Heart left ventricle (tissue), 16 donors: ENCODE results near the gene KEAP1. TPM values are rescaled to one million over a fixed set of nuclear protein-coding genes. Genes with fewer than 3 reads are reported as not detected.
"Not testable (repeated sequence)": the region's sequence is repeated elsewhere in the genome, so short reads cannot be mapped to it uniquely, and the experiment has no call there.

Experiments
- ATAC-seq, 4 donors: fragments of 200-7000 bp; cut with Tn5 transposase; one replicate each; pipeline ENCODE4 v1.9.1; 2020 to 2022; ENCODE audit warnings: moderate library complexity in 4 of 4, mild to moderate bottlenecking in 3 of 4, moderate number of reproducible peaks in 1 of 4
- DNase-seq, 5 donors: peaks; one replicate each; pipeline ENCODE4 v3.0.0-alpha.2; 2020
- H3K27ac ChIP-seq, 12 donors: fragments of 200-600 bp; sonication (generic) in 4 of 12; one replicate each; pipeline versions ENCODE4 v1.5.0 to v1.8.0; 2016 to 2022; ENCODE audit warnings: mild to moderate bottlenecking in 2 of 12
- H3K27me3 ChIP-seq, 9 donors: fragments of 200-600 bp; sonication (generic) in 2 of 9; one replicate each; pipeline versions ENCODE4 v1.5.1 to v1.8.0; 2016 to 2022; ENCODE audit warnings: mild to moderate bottlenecking in 3 of 9
- H3K36me3 ChIP-seq, 9 donors: fragments of 200-600 bp; sonication (generic) in 2 of 9; one replicate each; pipeline versions ENCODE4 v1.5.0 to v1.8.0; 2018 to 2022; ENCODE audit warnings: mild to moderate bottlenecking in 2 of 9
- H3K4me1 ChIP-seq, 12 donors: fragments of 200-600 bp; sonication (generic) in 4 of 12; one replicate each; pipeline versions ENCODE4 v1.5.0 to v1.8.0; 2016 to 2022; ENCODE audit warnings: mild to moderate bottlenecking in 3 of 12
- H3K4me3 ChIP-seq, 12 donors: fragments of 200-600 bp; sonication (generic) in 4 of 12; one replicate each; pipeline versions ENCODE4 v1.5.0 to v1.8.0; 2017 to 2022; ENCODE audit warnings: mild to moderate bottlenecking in 9 of 12, moderate library complexity in 4 of 12
- H3K9me3 ChIP-seq, 12 donors: fragments of 200-600 bp; sonication (generic) in 4 of 12; one replicate each; pipeline versions ENCODE4 v1.5.0 to v1.8.0; 2016 to 2022; ENCODE audit warnings: mild to moderate bottlenecking in 1 of 12
- CTCF ChIP-seq, 12 donors: fragments of 200-600 bp; sonication (generic) in 4 of 12; IDR thresholded peaks; one replicate each; pipeline versions ENCODE4 v1.5.0 to v1.8.0; 2018 to 2022; ENCODE audit warnings: antibody characterized with exemption in 12 of 12, mild to moderate bottlenecking in 5 of 12
- POLR2A ChIP-seq, 2 donors: fragments of 450-650 bp; IDR thresholded peaks; one replicate each; pipeline ENCODE4 v1.6.1; 2017; ENCODE audit warnings: antibody characterized with exemption in 2 of 2, mild to moderate bottlenecking in 2 of 2, moderate library complexity in 2 of 2
- WGBS, 4 donors: extraction: QIAGEN DNeasy Blood & Tissue Kit in 2 of 4; methylation state at CpG; one replicate each; pipeline versions ENCODE4 v1.1.5 to v1.1.7; 2013 to 2018; 5-methylcytosine and 5-hydroxymethylcytosine counted together
- intact Hi-C, 10 donors: fragments of 100-400 bp; cut with DNase I; formaldehyde crosslinking; loops; one replicate each; pipeline versions ENCODE4 v1.11.1 to v1.14.2; 2022
- long read RNA-seq, 3 donors: library from polyadenylated mRNA; unstranded; transcript quantifications; one replicate each; pipeline ENCODE4 v2.0.0, GENCODE V29; 2020 to 2021
- polyA plus RNA-seq, 2 donors: library from polyadenylated mRNA; stranded (reverse); fragments of 200-250 nt; gene quantifications; one replicate each; pipeline ENCODE4 v1.2.3, GENCODE V29; 2013
- total RNA-seq, 9 donors: library from RNA; depleted of rRNA in 2 of 9; stranded (reverse); fragments of >200 nt in 2 of 9; fragmentation: NEBNext Ultra II Directional in 3 of 9; extraction: Animal tissue kit (Norgen Biotek cat#: 25700) in 3 of 9; gene quantifications; one replicate each; pipeline versions ENCODE4 v1.1.0 to v1.2.4, GENCODE V29; 2016 to 2023
- donor health status: ischemic (EF 13 %, LVEDD 7.1; RV severe dilation, severe dysfunction).
- donor health status: healthy with polysubstance abuse.
- donor health status: DM: no; HTN: yes; CAD: no.
- donor health status: DM: no; HTN: no; CAD: no.
- donor health status: ischemic (EF 25% LVEDD 6.9; RV normal size, moderate dysfunction).
- donor health status: ischemic (EF 25% LVEDD 5.7; RV mildly dilated, moderate dysfunction).
- donor health status: healthy.
- donor health status: DM: yes; HTN: yes; CAD: no.
- donor health status: ischemic (EF 35%, LVEDD 5.7; RV mildly dilated, moderate dysfunction).
- donor health status: nonischemic (EF 11% LVEDD 7.7; RV severe dilation, severe dysfunction).
- donor health status: DM: yes; HTN: yes; CAD: no.
- donor health status: PGD.
- donor health status: ischemic (EF 29% LVEDD 5.4; RV normal size, mild dysfunction).
- donor health status: nonischemic (EF 23%, LVEDD 6.1; RV moderate dilation, normal function).

The KEAP1 gene
- total RNA-seq (10 to 100 TPM; 52.8 to 94.2 (median 65.4) TPM), polyA plus RNA-seq (10 to 100 TPM; 68.3 to 71.3 TPM)
- long read RNA-seq, donor 1, transcript KEAP1-201 (6 exons, 2,955 nt), result minor isoform, 15 of 277 reads
- long read RNA-seq, donor 1, transcript KEAP1-202 (6 exons, 2,648 nt), result major isoform, 209 of 277 reads
- long read RNA-seq, donor 1, partial matches to known transcripts, result 39 of 277 reads
- long read RNA-seq, donor 1, other reads (novel, unspliced or antisense), result 13 of 277 reads
- long read RNA-seq, donor 2, transcript KEAP1-201 (6 exons, 2,955 nt), result minor isoform, 59 of 697 reads
- long read RNA-seq, donor 2, transcript KEAP1-202 (6 exons, 2,648 nt), result major isoform, 527 of 697 reads
- long read RNA-seq, donor 2, partial matches to known transcripts, result 80 of 697 reads
- long read RNA-seq, donor 2, other reads (novel, unspliced or antisense), result 31 of 697 reads
- long read RNA-seq, donor 3, transcript KEAP1-201 (6 exons, 2,955 nt), result minor isoform, 18 of 256 reads
- long read RNA-seq, donor 3, transcript KEAP1-202 (6 exons, 2,648 nt), result major isoform, 182 of 256 reads
- long read RNA-seq, donor 3, partial matches to known transcripts, result 41 of 256 reads
- long read RNA-seq, donor 3, other reads (novel, unspliced or antisense), result 15 of 256 reads

- H3K9me3 ChIP-seq, result no peaks in the 10 kb centered on the region
- peaks cover 0 to 17% (median 15%) of the 10 kb centered on the region in 9 donors for H3K36me3 ChIP-seq
- intact Hi-C loops, result loop anchor here in 8 of 10 donors (2.0 to 10.0 kb wide), 5 partner anchors 39 to 66 kb away; partner anchors contain the start of genes CDKN2D (in 5 of the 8), ATG4D (in 4 of the 8) and KRI1 (in 4 of the 8)
- peaks cover 0 to 42% (median 33%) of the 10 kb centered on the region in 12 donors for H3K4me1 ChIP-seq
- H3K4me3 ChIP-seq, result peak within 1 kb of the TSS; percentile 72 to 99 (median 95)
- WGBS, 4 donors, result 5 to 9% (median 6%) methylated on average over 46 to 73 of the region's 73 CpGs
- H3K27ac ChIP-seq, result peak within 1 kb of the TSS; percentile 96 to 100 (median 99)
- ATAC-seq (peak in 1 of 4 donors; percentile 18), DNase-seq (peak in 3 of 5 donors; percentile 43 to 75 (median 49))
- TF ChIP-seq CTCF (IDR thresholded peaks at IDR 0.05) (no peak), POLR2A (IDR thresholded peaks at IDR 0.05) (no peak)
- H3K27me3 ChIP-seq, result no peaks in the 10 kb centered on the region
These were observed at the start of gene KEAP1 for GRCh38 chr19:10503002-10503789. KEAP1 (minus strand) TSS chr19:10503356; CDS start chr19:10500033, 3,323 bp downstream.

GRCh38 chr19:10552510-10553053 lies 49.4 kb upstream of the KEAP1 start:
- H3K4me1 ChIP-seq, result peaks cover 0 to 13% (median 0%) of the 10 kb centered on the region in 12 donors
- H3K4me3 ChIP-seq, result no peak overlapping the region
- no peaks in the 10 kb centered on the region for H3K9me3 ChIP-seq
- no peaks in the 10 kb centered on the region for H3K27me3 ChIP-seq
- WGBS, 4 donors, result 84 to 88% (median 85%) methylated on average over 12 of the region's 12 CpGs
- peak overlapping the region in 1 of 12 donors; percentile 56 for H3K27ac ChIP-seq
- intact Hi-C loops, result no loop called here
- peaks cover 0 to 100% (median 93%) of the 10 kb centered on the region in 9 donors for H3K36me3 ChIP-seq
- ATAC-seq (peak in 3 of 4 donors; percentile 18 to 32 (median 23)), DNase-seq (no peak)
- no peak for TF ChIP-seq POLR2A (IDR thresholded peaks at IDR 0.05)
- TF ChIP-seq CTCF (IDR thresholded peaks at IDR 0.05), result no peak

- peaks cover 0 to 100% (median 91%) of the 10 kb centered on the region in 9 donors for H3K36me3 ChIP-seq
- H3K9me3 ChIP-seq, result no peaks in the 10 kb centered on the region
- intact Hi-C loops, result no loop called here
- peak in 1 of 12 donors; percentile 16 for TF ChIP-seq CTCF (IDR thresholded peaks at IDR 0.05)
- no peak for TF ChIP-seq POLR2A (IDR thresholded peaks at IDR 0.05)
- 85 to 95% (median 91%) methylated on average over 7 to 12 of the region's 12 CpGs for WGBS, 4 donors
- no peak overlapping the region for H3K27ac ChIP-seq
- DNase-seq, result no peak
- H3K4me1 ChIP-seq, result peaks cover 0 to 13% (median 0%) of the 10 kb centered on the region in 12 donors
- H3K4me3 ChIP-seq, result no peak overlapping the region
- no peaks in the 10 kb centered on the region for H3K27me3 ChIP-seq
- peak in 2 of 4 donors; percentile 8 to 30 for ATAC-seq
These were observed 48.6 kb upstream of the KEAP1 start for GRCh38 chr19:10551698-10552301.

GRCh38 chr19:10551006-10551405 lies 47.9 kb upstream of the KEAP1 start:
- 95 to 97% (median 96%) methylated on average over 9 of the region's 9 CpGs for WGBS, 4 donors
- H3K27me3 ChIP-seq, H3K27ac ChIP-seq, H3K9me3 ChIP-seq, ATAC-seq, H3K4me3 ChIP-seq, DNase-seq, intact Hi-C loops: not testable (repeated sequence)
- H3K36me3 ChIP-seq, result peaks cover 0 to 99% (median 90%) of the 10 kb centered on the region in 9 donors
- peaks cover 0 to 14% (median 0%) of the 10 kb centered on the region in 12 donors for H3K4me1 ChIP-seq
